Keratinocyte (primary cell): ENCODE data around the gene CAP2. TPM values are rescaled to one million over a fixed set of nuclear protein-coding genes. Genes with fewer than 3 reads are reported as not detected.

Source experiments
- DNase-seq: peaks from one replicate; pipeline ENCODE4 v3.0.0-alpha.2; 2011; ENCODE audit warnings: low read depth, missing footprints, low spot score
- FAIRE-seq: peaks from 2 replicates; lab custom pipeline; 2011; peaks lifted over from hg19 to GRCh38; lab: Jason Lieb, UNC
- H2AFZ ChIP-seq: 2 replicates; pipeline ENCODE4 v1.6.0; 2012; ENCODE audit warnings: low read length, control low read depth, inconsistent platforms; ENCODE audit not compliant: control insufficient read depth
- H3K27ac ChIP-seq: 2 replicates; pipeline ENCODE4 v1.5.1; 2011; ENCODE audit warnings: low read length; ENCODE audit not compliant: control insufficient read depth, insufficient read depth
- H3K27me3 ChIP-seq: 3 replicates; pipeline ENCODE4 v1.6.0; 2011; ENCODE audit warnings: low read length; ENCODE audit not compliant: control insufficient read depth, insufficient read depth; ENCODE audit errors: extremely low read depth
- H3K36me3 ChIP-seq, 2 experiments: 2 replicates in 1 of 2; 3 replicates in 1 of 2; pipeline ENCODE4 v1.5.1; 2011; ENCODE audit warnings: low read length in 2 of 2, mild to moderate bottlenecking in 1 of 2; ENCODE audit not compliant: control insufficient read depth in 2 of 2, insufficient read depth in 2 of 2; ENCODE audit errors: extremely low read depth in 1 of 2
- H3K4me1 ChIP-seq: 3 replicates; pipeline ENCODE4 v1.5.1; 2011; ENCODE audit warnings: low read length; ENCODE audit not compliant: control insufficient read depth, insufficient read depth; ENCODE audit errors: extremely low read depth
- H3K4me2 ChIP-seq: 3 replicates; pipeline ENCODE4 v1.6.0; 2011; ENCODE audit warnings: low read depth, low read length; ENCODE audit not compliant: control insufficient read depth, insufficient read depth; ENCODE audit errors: extremely low read depth
- H3K4me3 ChIP-seq, 3 experiments: fragments of 200-600 bp in 1 of 3; sonication (generic) in 1 of 3; 2 replicates in 2 of 3; 3 replicates in 1 of 3; pipeline ENCODE4 v1.5.1; 2011 to 2016; ENCODE audit warnings: low read length in 3 of 3, mild to moderate bottlenecking in 3 of 3, control low read depth in 2 of 3, inconsistent platforms in 1 of 3, low read depth in 1 of 3, mixed read lengths in 1 of 3, mixed run types in 1 of 3, moderate library complexity in 1 of 3; ENCODE audit not compliant: control insufficient read depth in 2 of 3, insufficient read depth in 2 of 3; ENCODE audit errors: extremely low read depth in 1 of 3
- H3K79me2 ChIP-seq: 2 replicates; pipeline ENCODE4 v1.6.0; 2012; ENCODE audit warnings: low read length; ENCODE audit not compliant: control insufficient read depth, insufficient read depth
- H3K9ac ChIP-seq: 3 replicates; pipeline ENCODE4 v1.6.0; 2011; ENCODE audit warnings: low read length; ENCODE audit not compliant: control insufficient read depth, insufficient read depth; ENCODE audit errors: extremely low read depth
- H3K9me1 ChIP-seq: 3 replicates; pipeline ENCODE4 v1.6.0; 2011; ENCODE audit warnings: low read length; ENCODE audit not compliant: control insufficient read depth, insufficient read depth; ENCODE audit errors: extremely low read depth
- H3K9me3 ChIP-seq: 2 replicates; pipeline ENCODE4 v1.5.1; 2012; ENCODE audit warnings: low read depth, low read length; ENCODE audit not compliant: control insufficient read depth
- H4K20me1 ChIP-seq: 3 replicates; pipeline ENCODE4 v1.6.0; 2011; ENCODE audit warnings: low read length; ENCODE audit not compliant: control insufficient read depth, insufficient read depth; ENCODE audit errors: extremely low read depth
- EZH2 ChIP-seq: IDR thresholded peaks from one replicate; pipeline ENCODE4 v1.6.1; 2012; ENCODE audit warnings: inconsistent platforms, mild to moderate bottlenecking, low read length, moderate library complexity
- dilution Hi-C: fragments of 300-500 bp; cut with MboI; formaldehyde crosslinking; loops from one replicate; pipeline ENCODE4 v1.7.0; 2020; ENCODE audit warnings: low sequenced_read_pairs; ENCODE audit not compliant: extremely low pct_ligation_motif_present
- polyA plus RNA-seq, 5 experiments: library from polyadenylated mRNA; depleted of rRNA in 3 of 5; stranded (reverse) in 3 of 5; stranded (forward) in 1 of 5; unstranded in 1 of 5; fragments of >200 nt; gene quantifications; 1 replicate in 1 of 5; 2 replicates in 3 of 5; 3 replicates in 1 of 5; pipeline versions ENCODE4 v1.2.1 to v1.2.3, GENCODE V29; 2011 to 2012; ENCODE audit warnings: missing spikeins in 2 of 5, low read depth in 1 of 5, low replicate concordance in 1 of 5
- TF ChIP-seq, protein P1 (sequence below), 3 experiments: IDR thresholded peaks in 1 of 3; conservative IDR thresholded peaks in 1 of 3; optimal IDR thresholded peaks in 1 of 3; 2 replicates in 2 of 3; 3 replicates in 1 of 3; pipeline versions ENCODE3 to v1.5.1; 2011; ENCODE audit warnings: low read length in 3 of 3, mild to moderate bottlenecking in 3 of 3, moderate library complexity in 2 of 3, control low read depth in 1 of 3, inconsistent platforms in 1 of 3; ENCODE audit not compliant: insufficient read depth in 2 of 3; ENCODE audit errors: extremely low read depth in 1 of 3

CAP2 gene
- polyA plus RNA-seq, 1 donor (not counting 4 experiments of a cell fraction or from before 2014, with no cell fraction given), result 12.1 TPM

DNA sequence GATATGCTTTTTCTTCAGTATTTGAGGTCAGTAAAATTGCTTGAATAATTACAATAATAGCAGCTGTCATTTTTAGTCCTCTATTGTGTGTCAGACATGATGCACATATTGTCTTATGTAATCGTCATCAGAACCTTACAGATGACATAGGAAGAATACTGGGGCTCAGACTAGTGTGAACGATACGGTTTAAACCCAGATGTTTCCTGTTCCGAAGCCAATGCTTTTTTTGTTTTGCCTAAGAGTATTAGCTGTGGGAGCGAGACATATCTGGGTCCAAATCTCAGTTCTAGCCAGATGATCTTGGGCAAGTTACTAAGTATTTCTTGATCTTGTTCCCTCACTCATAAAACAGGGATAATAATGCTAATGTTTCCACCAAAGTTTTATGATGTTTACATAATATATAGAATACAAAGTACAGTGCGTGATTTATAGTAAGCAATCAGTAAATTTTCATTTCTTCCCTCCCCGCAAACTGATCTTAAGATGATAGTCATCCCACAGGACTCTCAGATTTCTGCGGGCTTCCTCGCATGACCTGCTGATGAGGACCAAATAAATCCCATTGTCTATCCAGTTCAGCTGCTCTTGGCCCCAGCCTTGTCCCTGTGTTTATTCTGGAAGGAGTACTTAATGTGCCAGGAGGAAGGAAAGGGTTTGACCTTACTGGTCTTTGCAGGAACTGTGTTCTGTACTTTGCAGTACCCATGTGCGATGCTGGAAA, 98.2 kb downstream of the CAP2 start:
- Histone ChIP-seq H3K4me1 (no peaks in the 10 kb centered on the region), H3K9me1 (no peaks in the 10 kb centered on the region), H3K36me3 (peaks cover 2 to 5% of the 10 kb centered on the region in 2 experiments), H3K4me2 (no peak overlapping the region), H3K9ac (no peak overlapping the region), H2AFZ (no peak overlapping the region), H4K20me1 (no peaks in the 10 kb centered on the region), H3K27me3 (no peaks in the 10 kb centered on the region), H3K4me3 (no peak overlapping the region), H3K27ac (no peak overlapping the region), H3K9me3 (no peaks in the 10 kb centered on the region), H3K79me2 (no peaks in the 10 kb centered on the region)
- FAIRE-seq (no peak), DNase-seq (no peak)
- dilution Hi-C loops, result no loop called here
- TF ChIP-seq, protein P1, sequence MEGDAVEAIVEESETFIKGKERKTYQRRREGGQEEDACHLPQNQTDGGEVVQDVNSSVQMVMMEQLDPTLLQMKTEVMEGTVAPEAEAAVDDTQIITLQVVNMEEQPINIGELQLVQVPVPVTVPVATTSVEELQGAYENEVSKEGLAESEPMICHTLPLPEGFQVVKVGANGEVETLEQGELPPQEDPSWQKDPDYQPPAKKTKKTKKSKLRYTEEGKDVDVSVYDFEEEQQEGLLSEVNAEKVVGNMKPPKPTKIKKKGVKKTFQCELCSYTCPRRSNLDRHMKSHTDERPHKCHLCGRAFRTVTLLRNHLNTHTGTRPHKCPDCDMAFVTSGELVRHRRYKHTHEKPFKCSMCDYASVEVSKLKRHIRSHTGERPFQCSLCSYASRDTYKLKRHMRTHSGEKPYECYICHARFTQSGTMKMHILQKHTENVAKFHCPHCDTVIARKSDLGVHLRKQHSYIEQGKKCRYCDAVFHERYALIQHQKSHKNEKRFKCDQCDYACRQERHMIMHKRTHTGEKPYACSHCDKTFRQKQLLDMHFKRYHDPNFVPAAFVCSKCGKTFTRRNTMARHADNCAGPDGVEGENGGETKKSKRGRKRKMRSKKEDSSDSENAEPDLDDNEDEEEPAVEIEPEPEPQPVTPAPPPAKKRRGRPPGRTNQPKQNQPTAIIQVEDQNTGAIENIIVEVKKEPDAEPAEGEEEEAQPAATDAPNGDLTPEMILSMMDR (optimal IDR thresholded peaks at IDR 0.05 in 1 of 3, IDR thresholded peaks at IDR 0.05 in 1 of 3, conservative IDR thresholded peaks at IDR 0.05 in 1 of 3; ENCODE audit: extremely low read depth in 1 of 3, insufficient read depth in 2 of 3, low read length in 3 of 3), result no peak
- no peak for TF ChIP-seq EZH2

DNA sequence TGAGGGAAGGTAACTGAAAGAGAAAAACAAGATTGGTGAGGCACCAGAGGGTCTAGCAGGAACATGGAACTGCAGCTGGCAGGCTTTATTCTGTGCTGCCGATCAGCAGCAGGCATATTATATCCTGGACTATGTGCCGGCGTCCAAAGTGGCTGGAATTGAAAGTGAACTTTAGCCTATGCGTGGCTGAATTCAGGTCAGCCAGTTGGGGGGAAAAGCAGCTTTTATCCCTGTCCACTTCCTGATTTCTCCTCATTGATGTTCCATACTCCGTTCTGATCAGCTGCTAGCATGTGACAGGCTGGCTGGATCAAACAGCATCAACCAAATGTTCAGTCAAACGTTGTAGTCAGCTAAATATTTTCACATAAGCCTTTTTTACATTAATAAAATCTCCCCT, 99.0 kb downstream of the CAP2 start:
- dilution Hi-C loops, result no loop called here
- TF ChIP-seq, protein P1 (optimal IDR thresholded peaks at IDR 0.05 in 1 of 3, IDR thresholded peaks at IDR 0.05 in 1 of 3, conservative IDR thresholded peaks at IDR 0.05 in 1 of 3; ENCODE audit: extremely low read depth in 1 of 3, insufficient read depth in 2 of 3, low read length in 3 of 3), result no peak
- TF ChIP-seq EZH2, result no peak
- no peak for FAIRE-seq
- Histone ChIP-seq H4K20me1 (no peaks in the 10 kb centered on the region), H3K36me3 (peaks cover 0 to 5% of the 10 kb centered on the region in 2 experiments), H3K9me1 (no peaks in the 10 kb centered on the region), H3K4me2 (no peak overlapping the region), H3K79me2 (no peaks in the 10 kb centered on the region), H3K4me1 (no peaks in the 10 kb centered on the region), H3K27me3 (no peaks in the 10 kb centered on the region), H3K9ac (no peak overlapping the region), H3K4me3 (no peak overlapping the region), H3K27ac (no peak overlapping the region), H3K9me3 (no peaks in the 10 kb centered on the region), H2AFZ (no peak overlapping the region)
- no peak for DNase-seq
